Nephron (organoid): Measurements from ENCODE around the gene ATP5F1B.

Source experiments
- H3K27ac Mint-ChIP-seq, 3 experiments: 2 replicates each; pipeline ENCODE4 v1.8.0; 2020; ENCODE audit warnings: mixed read lengths in 3 of 3, mild to moderate bottlenecking in 2 of 3, moderate library complexity in 1 of 3
- H3K27me3 Mint-ChIP-seq: 2 replicates; pipeline ENCODE4 v1.8.0; 2021; ENCODE audit warnings: low read depth, mild to moderate bottlenecking, moderate library complexity, mixed read lengths
- H3K36me3 Mint-ChIP-seq: 2 replicates; pipeline ENCODE4 v1.8.0; 2020; ENCODE audit warnings: low read depth, mixed read lengths
- H3K4me1 Mint-ChIP-seq: 2 replicates; pipeline ENCODE4 v1.8.0; 2020; ENCODE audit warnings: mixed read lengths
- H3K4me3 Mint-ChIP-seq, 3 experiments: 2 replicates each; pipeline ENCODE4 v1.8.0; 2020; ENCODE audit warnings: mild to moderate bottlenecking in 3 of 3, mixed read lengths in 3 of 3, moderate library complexity in 2 of 3
- H3K9me3 Mint-ChIP-seq: 2 replicates; pipeline ENCODE4 v1.8.0; 2020; ENCODE audit warnings: mixed read lengths
- TF ChIP-seq, protein P1 (sequence below), 3 experiments: fragments of 200-600 bp; sonication (generic); IDR thresholded peaks; one replicate each; pipeline ENCODE4 v1.5.0; 2021; ENCODE audit warnings: antibody characterized with exemption in 3 of 3; ENCODE audit not compliant: unreplicated experiment in 3 of 3

Gene ATP5F1B

DNA sequence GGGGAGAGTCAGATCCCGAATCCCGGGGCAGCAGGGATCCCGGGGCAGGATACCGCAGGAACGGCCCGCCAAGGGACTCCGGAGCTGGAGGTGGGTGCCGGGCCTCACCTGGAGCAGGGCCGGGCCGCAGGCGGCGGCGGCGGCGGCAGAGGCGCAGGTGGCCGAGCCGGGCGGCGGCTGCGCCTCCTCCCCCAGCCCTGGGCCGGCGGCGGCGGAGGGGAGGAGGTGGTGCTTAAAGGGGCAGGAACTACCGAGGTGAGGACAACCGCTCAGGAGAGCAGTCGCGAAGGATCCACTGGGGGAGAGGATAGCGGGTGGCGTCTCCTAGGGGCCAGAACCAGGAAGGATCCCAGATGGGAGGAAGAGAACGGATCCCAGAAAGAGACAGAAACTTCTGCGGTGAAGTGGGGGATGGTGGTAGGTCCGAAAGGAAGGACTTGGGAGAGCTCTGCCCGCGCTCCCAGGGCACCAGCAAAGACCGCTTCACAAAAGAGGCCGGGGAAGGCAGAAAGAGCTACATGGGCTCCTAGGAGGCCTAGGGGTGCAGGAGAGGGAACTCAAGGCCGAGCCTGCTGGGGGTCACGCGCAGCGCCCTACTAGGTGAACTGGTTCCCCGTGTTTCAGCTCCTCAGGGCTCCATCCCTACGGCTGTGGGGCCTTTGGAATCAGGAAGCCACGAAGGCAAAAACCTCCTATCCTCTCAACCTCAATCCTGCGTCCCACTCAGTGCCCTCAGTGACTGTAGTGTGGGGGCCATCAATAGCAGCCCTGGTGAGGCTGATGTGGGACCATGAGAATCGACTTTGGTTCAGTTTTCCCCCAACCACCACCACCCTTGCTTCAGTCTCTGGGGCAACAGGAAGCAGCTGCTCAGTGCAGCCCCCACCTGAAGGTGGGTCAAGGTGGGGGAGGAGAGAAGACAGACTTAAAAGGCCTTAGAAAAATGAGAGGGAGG lies 10.7 kb downstream of the ATP5F1B start:
- H3K27me3 Mint-ChIP-seq = no peaks in the 10 kb centered on the region
- TF ChIP-seq, protein P1, sequence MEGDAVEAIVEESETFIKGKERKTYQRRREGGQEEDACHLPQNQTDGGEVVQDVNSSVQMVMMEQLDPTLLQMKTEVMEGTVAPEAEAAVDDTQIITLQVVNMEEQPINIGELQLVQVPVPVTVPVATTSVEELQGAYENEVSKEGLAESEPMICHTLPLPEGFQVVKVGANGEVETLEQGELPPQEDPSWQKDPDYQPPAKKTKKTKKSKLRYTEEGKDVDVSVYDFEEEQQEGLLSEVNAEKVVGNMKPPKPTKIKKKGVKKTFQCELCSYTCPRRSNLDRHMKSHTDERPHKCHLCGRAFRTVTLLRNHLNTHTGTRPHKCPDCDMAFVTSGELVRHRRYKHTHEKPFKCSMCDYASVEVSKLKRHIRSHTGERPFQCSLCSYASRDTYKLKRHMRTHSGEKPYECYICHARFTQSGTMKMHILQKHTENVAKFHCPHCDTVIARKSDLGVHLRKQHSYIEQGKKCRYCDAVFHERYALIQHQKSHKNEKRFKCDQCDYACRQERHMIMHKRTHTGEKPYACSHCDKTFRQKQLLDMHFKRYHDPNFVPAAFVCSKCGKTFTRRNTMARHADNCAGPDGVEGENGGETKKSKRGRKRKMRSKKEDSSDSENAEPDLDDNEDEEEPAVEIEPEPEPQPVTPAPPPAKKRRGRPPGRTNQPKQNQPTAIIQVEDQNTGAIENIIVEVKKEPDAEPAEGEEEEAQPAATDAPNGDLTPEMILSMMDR (IDR thresholded peaks at IDR 0.05; ENCODE audit: unreplicated experiment in 3 of 3) = peak; percentile 37 to 46 (median 45)
- H3K4me3 Mint-ChIP-seq = peak overlapping the region; percentile 88 to 99 (median 96)
- H3K27ac Mint-ChIP-seq = peak overlapping the region; percentile 95 to 98 (median 98)
- H3K9me3 Mint-ChIP-seq = no peaks in the 10 kb centered on the region
- peaks cover 32% of the 10 kb centered on the region for H3K36me3 Mint-ChIP-seq
- peaks cover 62% of the 10 kb centered on the region for H3K4me1 Mint-ChIP-seq

- Mint-ChIP-seq H3K27me3 (no peaks in the 10 kb centered on the region), H3K36me3 (peaks cover 25% of the 10 kb centered on the region), H3K4me3 (peak overlapping the region; percentile 88 to 99 (median 96)), H3K4me1 (peaks cover 62% of the 10 kb centered on the region), H3K9me3 (no peaks in the 10 kb centered on the region), H3K27ac (peak overlapping the region; percentile 95 to 98 (median 98))
- TF ChIP-seq, protein P1 (IDR thresholded peaks at IDR 0.05; ENCODE audit: unreplicated experiment in 3 of 3) = no peak
Observed at GRCh38 chr12:56634242-56634836, 11.4 kb downstream of the ATP5F1B start.

- no peaks in the 10 kb centered on the region for H3K9me3 Mint-ChIP-seq
- H3K27me3 Mint-ChIP-seq = no peaks in the 10 kb centered on the region
- peak overlapping the region; percentile 95 to 98 (median 98) for H3K27ac Mint-ChIP-seq
- H3K36me3 Mint-ChIP-seq = peaks cover 19% of the 10 kb centered on the region
- TF ChIP-seq, protein P1 (IDR thresholded peaks at IDR 0.05; ENCODE audit: unreplicated experiment in 3 of 3) = no peak
- H3K4me3 Mint-ChIP-seq = peak overlapping the region; percentile 88 to 99 (median 96)
- peaks cover 67% of the 10 kb centered on the region for H3K4me1 Mint-ChIP-seq
Observed at GRCh38 chr12:56633468-56634241, 12.1 kb downstream of the ATP5F1B start.

DNA sequence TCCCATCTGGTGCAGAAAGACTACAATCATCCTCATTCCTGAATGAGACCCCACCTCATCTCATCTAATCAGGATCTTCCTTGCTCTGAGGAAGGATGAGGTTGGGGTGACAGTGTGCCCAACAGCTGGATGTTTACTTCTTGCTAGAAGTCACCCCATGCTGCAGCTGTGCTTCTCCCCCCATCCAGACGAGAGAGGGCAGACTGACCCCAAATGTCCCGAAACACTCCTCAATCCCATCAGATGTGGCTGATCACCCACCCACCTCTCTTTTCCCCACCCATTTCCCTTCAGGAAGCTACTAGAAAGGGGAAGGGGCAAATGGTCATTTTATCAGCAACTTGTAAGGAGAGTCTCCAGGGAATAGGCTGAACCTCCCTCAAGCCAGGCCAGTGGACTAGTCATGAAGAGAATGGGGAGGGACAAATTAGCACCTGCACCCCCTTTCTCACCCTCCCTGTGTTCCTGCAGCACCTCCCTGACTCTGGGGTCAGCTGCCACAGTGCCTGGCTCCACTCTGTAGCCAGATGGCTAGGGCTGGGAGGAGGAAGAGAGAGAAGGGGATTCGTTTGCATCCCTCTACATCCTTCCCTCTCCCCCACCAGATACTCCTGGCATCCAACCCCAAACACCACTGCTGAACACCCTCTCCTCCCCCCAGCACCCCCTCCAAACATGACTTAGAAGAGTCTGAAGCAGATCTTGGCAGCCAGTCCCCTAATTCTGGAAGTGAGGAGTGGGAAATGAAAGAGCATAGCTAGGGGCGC lies 12.9 kb downstream of the ATP5F1B start:
- Mint-ChIP-seq H3K4me1 (peaks cover 71% of the 10 kb centered on the region), H3K27ac (peak overlapping the region; percentile 95 to 98 (median 98)), H3K27me3 (no peaks in the 10 kb centered on the region), H3K4me3 (peak overlapping the region; percentile 88 to 99 (median 96)), H3K9me3 (no peaks in the 10 kb centered on the region), H3K36me3 (peaks cover 17% of the 10 kb centered on the region)
- TF ChIP-seq, protein P1 (IDR thresholded peaks at IDR 0.05; ENCODE audit: unreplicated experiment in 3 of 3) = no peak
